Measurements from ENCODE around the gene RAB3IL1. TPM values are rescaled to one million over a fixed set of nuclear protein-coding genes. Genes with fewer than 3 reads are reported as not detected.

RAB3IL1 gene
- total RNA-seq, 1 donor from 2014 or later, result 10.6 TPM

DNA sequence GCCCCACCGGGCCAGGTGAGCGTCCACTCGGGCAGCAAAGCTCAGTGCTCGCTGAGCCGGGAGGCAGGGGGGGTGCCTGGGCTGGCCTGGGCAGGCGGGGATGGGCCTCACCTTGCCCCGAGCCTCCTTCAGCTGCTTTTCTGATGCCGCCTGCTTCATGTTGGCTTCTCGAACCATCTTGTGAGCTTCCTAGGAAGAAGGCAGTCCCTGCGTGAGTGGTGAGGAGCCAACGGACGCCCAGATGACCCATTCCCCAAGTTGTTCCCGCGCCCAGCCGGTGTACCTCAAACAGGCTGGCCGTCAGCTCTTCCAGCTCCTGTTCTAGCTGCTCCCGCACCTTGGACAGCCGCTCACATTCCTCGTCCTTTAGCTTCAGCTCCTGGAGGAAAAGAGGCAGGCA, 10.1 kb downstream of the RAB3IL1 start:
- no peak for DNase-seq (ENCODE audit: low spot score in 2 of 2, unreplicated experiment in 2 of 2)
- H3K27me3 Mint-ChIP-seq (ENCODE audit: low read depth), result no peaks in the 10 kb centered on the region
- peaks cover 18% of the 10 kb centered on the region for H3K4me1 Mint-ChIP-seq
- H3K4me3 Mint-ChIP-seq, result no peak overlapping the region
- no peak for TF ChIP-seq CTCF (IDR thresholded peaks at IDR 0.05; ENCODE audit: unreplicated experiment)
- H3K9me3 Mint-ChIP-seq, result no peaks in the 10 kb centered on the region
- H3K36me3 Mint-ChIP-seq, result no peaks in the 10 kb centered on the region
- H3K27ac Mint-ChIP-seq, result no peak overlapping the region

- Mint-ChIP-seq H3K4me1 (peaks cover 15% of the 10 kb centered on the region), H3K4me3 (no peak overlapping the region), H3K27ac (no peak overlapping the region), H3K27me3 (ENCODE audit: low read depth) (no peaks in the 10 kb centered on the region), H3K36me3 (no peaks in the 10 kb centered on the region), H3K9me3 (no peaks in the 10 kb centered on the region)
- DNase-seq (ENCODE audit: low spot score in 2 of 2, unreplicated experiment in 2 of 2), result no peak
- TF ChIP-seq CTCF (IDR thresholded peaks at IDR 0.05; ENCODE audit: unreplicated experiment), result no peak
These were observed 10.8 kb downstream of the RAB3IL1 start for GRCh38 chr11:61906522-61906909.

DNA sequence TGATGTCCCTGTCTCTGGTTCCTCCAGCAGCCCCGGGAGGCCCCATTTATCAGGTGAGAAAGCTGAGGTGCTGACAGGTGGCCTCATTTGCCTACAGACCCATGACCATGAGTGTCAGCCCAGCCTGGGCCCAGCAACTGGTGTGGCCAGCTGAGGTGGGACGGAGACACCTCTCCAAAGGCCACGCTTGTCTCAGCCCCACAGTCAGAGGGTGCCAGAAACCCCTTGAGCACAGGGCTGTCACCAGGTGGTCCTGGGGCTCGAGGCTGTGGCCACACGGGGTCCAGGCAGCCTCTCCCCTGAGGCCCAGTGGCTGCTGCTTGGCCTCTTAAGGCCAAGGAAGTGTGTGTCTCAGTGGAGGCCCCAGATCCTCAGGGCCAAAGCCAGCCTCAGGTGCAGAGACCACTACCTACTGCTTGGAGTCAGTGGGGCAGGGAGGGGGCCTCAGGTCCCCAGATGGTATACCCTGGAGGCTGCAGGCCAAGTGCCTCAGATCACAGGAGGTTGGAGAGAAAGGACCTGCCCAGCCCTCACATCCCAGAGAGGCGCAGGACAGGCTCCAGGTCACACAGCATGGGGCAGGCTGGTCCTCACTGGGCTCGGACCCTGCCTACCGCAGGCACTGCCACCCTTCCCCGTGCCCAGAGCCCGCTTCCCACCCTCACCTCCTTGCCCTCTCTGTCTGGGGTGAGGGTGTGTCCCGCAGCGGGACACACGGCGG, 11.4 kb downstream of the RAB3IL1 start:
- no peak overlapping the region for H3K27ac Mint-ChIP-seq
- DNase-seq (ENCODE audit: low spot score in 2 of 2, unreplicated experiment in 2 of 2), result no peak
- H3K4me3 Mint-ChIP-seq, result no peak overlapping the region
- no peaks in the 10 kb centered on the region for H3K9me3 Mint-ChIP-seq
- H3K36me3 Mint-ChIP-seq, result no peaks in the 10 kb centered on the region
- no peak for TF ChIP-seq CTCF (IDR thresholded peaks at IDR 0.05; ENCODE audit: unreplicated experiment)
- H3K4me1 Mint-ChIP-seq, result peaks cover 12% of the 10 kb centered on the region
- no peaks in the 10 kb centered on the region for H3K27me3 Mint-ChIP-seq (ENCODE audit: low read depth)

DNA sequence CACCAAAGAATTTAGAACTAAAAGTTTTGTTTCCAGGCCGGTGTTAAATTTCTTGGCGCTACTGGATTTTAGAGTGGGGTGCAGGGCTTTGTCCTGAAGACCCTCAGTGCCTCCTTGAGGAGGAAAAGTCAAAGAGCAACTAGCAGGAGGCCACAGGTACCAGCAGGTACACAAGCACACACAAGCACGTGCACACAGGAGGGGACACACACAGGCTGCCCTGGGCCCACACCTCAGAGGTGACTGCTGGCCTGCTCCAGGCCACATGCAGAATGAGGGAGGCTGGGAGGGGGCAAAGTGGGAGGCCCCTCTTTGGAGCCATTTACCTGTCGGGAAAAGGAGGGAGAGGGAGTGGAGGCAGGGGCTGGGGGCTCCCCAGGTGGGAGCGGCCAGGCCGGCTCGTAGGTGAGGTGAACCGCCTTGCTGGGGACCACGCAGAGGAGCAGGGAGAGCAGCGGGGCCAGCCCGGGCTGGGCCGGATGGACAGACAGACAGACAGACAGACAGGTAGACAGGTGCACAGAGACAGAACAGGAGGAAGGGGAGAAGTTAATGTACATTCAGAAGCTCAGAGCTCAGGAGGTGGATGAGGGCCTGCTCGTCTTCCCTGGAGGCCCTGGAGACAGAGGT, 12.2 kb downstream of the RAB3IL1 start:
- Mint-ChIP-seq H3K4me1 (peaks cover 12% of the 10 kb centered on the region), H3K27me3 (ENCODE audit: low read depth) (no peaks in the 10 kb centered on the region), H3K9me3 (no peaks in the 10 kb centered on the region), H3K27ac (no peak overlapping the region), H3K4me3 (no peak overlapping the region), H3K36me3 (no peaks in the 10 kb centered on the region)
- no peak for TF ChIP-seq CTCF (IDR thresholded peaks at IDR 0.05; ENCODE audit: unreplicated experiment)
- DNase-seq (ENCODE audit: low spot score in 2 of 2, unreplicated experiment in 2 of 2), result no peak

DNA sequence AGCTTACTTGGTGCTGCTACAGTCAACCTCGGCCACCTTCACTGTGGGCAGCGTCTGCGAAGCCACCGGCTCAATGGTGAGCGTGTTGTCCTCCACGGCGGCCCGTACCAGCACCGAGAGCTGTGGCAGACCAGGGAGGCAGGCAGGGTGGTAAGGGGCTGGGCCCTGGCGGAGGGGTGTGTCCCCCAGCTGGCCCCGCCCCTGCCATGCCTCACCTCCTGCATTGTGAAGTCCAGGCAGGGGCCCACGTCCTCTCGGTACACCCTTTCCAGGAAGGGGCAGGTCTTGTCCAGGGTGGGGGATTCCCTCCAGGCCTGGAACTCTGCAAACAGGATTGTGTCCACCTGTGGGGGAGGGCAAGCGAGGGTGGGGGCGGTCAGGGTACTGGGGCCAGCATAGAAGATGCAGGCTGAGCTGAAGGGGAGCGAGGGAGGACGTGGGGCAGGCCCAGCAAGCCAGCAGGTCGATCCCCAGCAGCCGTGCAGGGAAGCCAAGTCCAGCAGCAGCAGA, 12.8 kb downstream of the RAB3IL1 start:
- Mint-ChIP-seq H3K4me3 (no peak overlapping the region), H3K9me3 (no peaks in the 10 kb centered on the region), H3K4me1 (peaks cover 12% of the 10 kb centered on the region), H3K36me3 (no peaks in the 10 kb centered on the region), H3K27ac (no peak overlapping the region), H3K27me3 (ENCODE audit: low read depth) (no peaks in the 10 kb centered on the region)
- no peak for TF ChIP-seq CTCF (IDR thresholded peaks at IDR 0.05; ENCODE audit: unreplicated experiment)
- DNase-seq (ENCODE audit: low spot score in 2 of 2, unreplicated experiment in 2 of 2), result no peak

Data from mesothelial cell of epicardium (in vitro differentiated cells).